ENCODE data around the gene ELMO3. TPM values are rescaled to one million over a fixed set of nuclear protein-coding genes. Genes with fewer than 3 reads are reported as not detected.

ELMO3 gene
- total and polyA plus RNA-seq, 2 of the 13 experiments (the other 11 are each of a cell fraction or from before 2014, with no cell fraction given): 2.6 to 4.0 TPM

DNA sequence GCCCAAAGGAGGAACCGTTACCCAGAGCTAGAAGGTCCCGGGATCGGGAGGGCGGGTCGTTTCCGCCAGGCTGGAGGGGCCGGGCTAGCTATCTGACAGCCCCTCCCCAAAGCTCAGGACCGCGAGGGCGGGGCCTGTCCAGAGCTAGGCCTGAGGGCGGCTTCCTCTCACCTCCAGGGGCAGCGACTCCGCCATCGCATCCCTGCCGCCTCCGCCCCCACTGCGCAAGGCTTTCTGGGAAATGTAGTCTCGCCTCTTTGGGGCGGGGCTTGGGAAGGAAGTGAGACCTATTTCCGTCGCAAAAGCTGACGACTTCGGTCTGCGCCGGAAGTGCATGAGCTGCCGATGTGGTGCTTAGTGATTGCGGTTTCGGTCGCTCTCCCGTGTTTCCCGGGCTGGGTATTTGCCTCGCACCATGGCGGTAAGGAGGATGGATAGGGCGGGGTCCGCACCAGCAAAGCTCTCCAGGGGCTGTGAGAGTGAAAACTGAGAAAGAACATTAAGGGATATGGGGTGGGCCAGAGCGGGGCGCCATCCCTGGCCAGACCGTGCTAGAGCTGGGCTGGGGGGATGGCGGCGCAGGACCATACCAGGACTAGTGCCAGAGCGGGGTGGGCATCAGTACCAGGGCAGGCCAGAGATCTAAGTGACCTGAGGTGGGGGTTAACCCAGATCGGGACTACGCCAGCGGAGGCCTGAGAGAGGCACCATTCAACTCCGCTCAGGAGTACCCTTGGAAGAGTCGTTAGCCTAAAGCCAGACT is 28.1 kb downstream of the ELMO3 start, which contains the start of gene TMEM208 (continued):
- TF ChIP-seq NRL (CRISPR knock-in tag; IDR thresholded peaks at IDR 0.05; ENCODE audit: borderline replicate concordance) (0 out of 2 replicates have a peak, but pooled peaks have one; percentile 33), ZNF44 (CRISPR knock-in tag; IDR thresholded peaks at IDR 0.05) (no peak; the same call in 1 of the 2 replicates), NFIB (CRISPR knock-in tag; IDR thresholded peaks at IDR 0.05; ENCODE audit: borderline replicate concordance) (no peak), MAF1 (CRISPR knock-in tag; IDR thresholded peaks at IDR 0.05; ENCODE audit: borderline replicate concordance) (peak; percentile 54; the same call in 1 of the 2 replicates), ZNF557 (CRISPR knock-in tag; IDR thresholded peaks at IDR 0.05) (0 out of 2 replicates have a peak, but pooled peaks have one; percentile 73), REXO4 (CRISPR knock-in tag; IDR thresholded peaks at IDR 0.05; ENCODE audit: borderline replicate concordance) (no peak), KMT2B (CRISPR knock-in tag; IDR thresholded peaks at IDR 0.05) (peak; percentile 96), ZSCAN31 (CRISPR knock-in tag; IDR thresholded peaks at IDR 0.05; ENCODE audit: low read depth) (peak; percentile 37; the same call in 1 of the 2 replicates), E2F5 (CRISPR knock-in tag; conservative IDR thresholded peaks at IDR 0.05) (no peak), TRAFD1 (CRISPR knock-in tag; IDR thresholded peaks at IDR 0.05; ENCODE audit: borderline replicate concordance) (no peak), MIXL1 (CRISPR knock-in tag; IDR thresholded peaks at IDR 0.05) (peak; percentile 74), MEIS2 (CRISPR knock-in tag; IDR thresholded peaks at IDR 0.05) (peak; percentile 48), PPARG (CRISPR knock-in tag; conservative IDR thresholded peaks at IDR 0.05) (peak; percentile 72; the same call in 1 of the 2 replicates), SAFB2 (CRISPR knock-in tag; IDR thresholded peaks at IDR 0.05; ENCODE audit: borderline replicate concordance, low read depth) (peak; percentile 91; the same call in 1 of the 2 replicates), ZNF296 (CRISPR knock-in tag; conservative IDR thresholded peaks at IDR 0.05) (no peak), SIX1 (CRISPR knock-in tag; IDR thresholded peaks at IDR 0.05; ENCODE audit: borderline replicate concordance) (peak; percentile 53; the same call in 1 of the 2 replicates), CEBPZ (IDR thresholded peaks at IDR 0.05; ENCODE audit: low read length) (no peak), ELK4 (CRISPR knock-in tag; IDR thresholded peaks at IDR 0.05; ENCODE audit: borderline replicate concordance) (peak; percentile 85; the same call in 1 of the 2 replicates), HMGA1 (CRISPR knock-in tag; conservative IDR thresholded peaks at IDR 0.05) (no peak), ZNF589 (CRISPR knock-in tag; conservative IDR thresholded peaks at IDR 0.05) (no peak; the same call in 1 of the 2 replicates)

Data from HepG2 (cell line).